ENCODE results near the gene PCDHA2.

- TF ChIP-seq POLR2A (IDR thresholded peaks at IDR 0.05) (no peak), POLR2AphosphoS5 (IDR thresholded peaks at IDR 0.05) (no peak)
Observed at GRCh38 chr5:140767444-140767843, 27.2 kb upstream of the PCDHA2 start.
